H9 (cell line): ENCODE measurements around the gene TNIK. TPM values are rescaled to one million over a fixed set of nuclear protein-coding genes. Genes with fewer than 3 reads are reported as not detected.

Source experiments
- DNase-seq: peaks from one replicate; pipeline ENCODE4 v3.0.0-alpha.2; 2017
- H2AFZ ChIP-seq: one replicate; pipeline ENCODE4 v1.6.1; 2013; ENCODE audit warnings: mild to moderate bottlenecking, low read length, control low read depth, moderate library complexity
- H2AK5ac ChIP-seq: 2 replicates; pipeline ENCODE4 v1.6.1; 2013; ENCODE audit warnings: low read length, control low read depth, mixed read lengths; ENCODE audit not compliant: insufficient read length
- H2BK120ac ChIP-seq: one replicate; pipeline ENCODE4 v1.6.1; 2013; ENCODE audit warnings: low read depth, mild to moderate bottlenecking, low read length, control low read depth, inconsistent platforms; ENCODE audit not compliant: poor library complexity, severe bottlenecking
- H2BK12ac ChIP-seq: 2 replicates; pipeline ENCODE4 v1.6.1; 2013; ENCODE audit warnings: low read length, control low read depth, mixed read lengths, low read depth; ENCODE audit not compliant: insufficient read length
- H2BK15ac ChIP-seq: 2 replicates; pipeline ENCODE4 v1.6.1; 2013; ENCODE audit warnings: low read depth, low read length, control low read depth
- H2BK20ac ChIP-seq: one replicate; pipeline ENCODE4 v1.6.1; 2013; ENCODE audit warnings: low read depth, mild to moderate bottlenecking, low read length, control low read depth, inconsistent platforms; ENCODE audit not compliant: poor library complexity, severe bottlenecking
- H2BK5ac ChIP-seq: 2 replicates; pipeline ENCODE4 v1.6.1; 2013; ENCODE audit warnings: low read length, control low read depth, mixed read lengths; ENCODE audit not compliant: insufficient read length
- H3K14ac ChIP-seq: 2 replicates; pipeline ENCODE4 v1.6.1; 2013; ENCODE audit warnings: low read length, control low read depth; ENCODE audit not compliant: insufficient read depth
- H3K18ac ChIP-seq: 2 replicates; pipeline ENCODE4 v1.6.1; 2013; ENCODE audit warnings: low read depth, mild to moderate bottlenecking, mixed read lengths, low read length, control low read depth; ENCODE audit not compliant: insufficient read length
- H3K23ac ChIP-seq: 2 replicates; pipeline ENCODE4 v1.6.1; 2013; ENCODE audit warnings: low read length, control low read depth, mixed read lengths, low read depth; ENCODE audit not compliant: insufficient read length
- H3K23me2 ChIP-seq: 2 replicates; pipeline ENCODE4 v1.6.1; 2013; ENCODE audit warnings: low read depth, mild to moderate bottlenecking, mixed read lengths, low read length, control low read depth; ENCODE audit not compliant: insufficient read length, poor library complexity, severe bottlenecking
- H3K27ac ChIP-seq: 2 replicates; pipeline ENCODE4 v1.5.1; 2013; ENCODE audit warnings: low read length, control low read depth, mixed read lengths, low read depth; ENCODE audit not compliant: insufficient read length
- H3K27me3 ChIP-seq: 2 replicates; pipeline ENCODE4 v1.6.1; 2013; ENCODE audit warnings: low read length, control low read depth, inconsistent platforms; ENCODE audit not compliant: insufficient read depth
- H3K4ac ChIP-seq: 2 replicates; pipeline ENCODE4 v1.6.1; 2013; ENCODE audit warnings: low read depth, mild to moderate bottlenecking, control low read depth, inconsistent platforms, low read length, moderate library complexity
- H3K4me1 ChIP-seq: 2 replicates; pipeline ENCODE4 v1.6.1; 2013; ENCODE audit warnings: low read length, control low read depth, inconsistent platforms; ENCODE audit not compliant: insufficient read depth
- H3K4me2 ChIP-seq: 2 replicates; pipeline ENCODE4 v1.6.1; 2013; ENCODE audit warnings: low read length, control low read depth, mixed read lengths; ENCODE audit not compliant: insufficient read length, insufficient read depth
- H3K56ac ChIP-seq: 2 replicates; pipeline ENCODE4 v1.6.1; 2013; ENCODE audit warnings: low read depth, mild to moderate bottlenecking, mixed read lengths, low read length, control low read depth; ENCODE audit not compliant: insufficient read length
- H3K79me1 ChIP-seq: 2 replicates; pipeline ENCODE4 v1.6.1; 2013; ENCODE audit warnings: low read depth, mild to moderate bottlenecking, moderate library complexity, low read length, control low read depth, inconsistent platforms; ENCODE audit not compliant: insufficient read depth, poor library complexity, severe bottlenecking
- H3K79me2 ChIP-seq: 2 replicates; pipeline ENCODE4 v1.6.1; 2013; ENCODE audit warnings: low read length, control low read depth, inconsistent platforms; ENCODE audit not compliant: insufficient read depth
- H3K9ac ChIP-seq: 2 replicates; pipeline ENCODE4 v1.6.1; 2013; ENCODE audit warnings: low read length, control low read depth, mixed read lengths; ENCODE audit not compliant: insufficient read length; ENCODE audit errors: extremely low read depth
- H3K9me3 ChIP-seq: one replicate; pipeline ENCODE4 v1.6.1; 2013; ENCODE audit warnings: low read depth, low read length, inconsistent platforms; ENCODE audit not compliant: control insufficient read depth
- H3T11ph ChIP-seq: one replicate; pipeline ENCODE4 v1.6.1; 2013; ENCODE audit warnings: mild to moderate bottlenecking, low read length, control low read depth, inconsistent platforms
- H4K20me1 ChIP-seq: one replicate; pipeline ENCODE4 v1.6.1; 2013; ENCODE audit not compliant: control insufficient read depth, insufficient read length, insufficient read depth
- H4K5ac ChIP-seq: 2 replicates; pipeline ENCODE4 v1.6.1; 2013; ENCODE audit warnings: low read depth, mild to moderate bottlenecking, mixed read lengths, low read length, control low read depth; ENCODE audit not compliant: insufficient read length
- H4K8ac ChIP-seq: replicated peaks from 2 replicates; pipeline ENCODE4 v1.6.1; 2013; ENCODE audit warnings: low read length, control low read depth, mixed read lengths, low read depth; ENCODE audit not compliant: insufficient read length
- H4K91ac ChIP-seq: 2 replicates; pipeline ENCODE4 v1.6.1; 2013; ENCODE audit warnings: low read depth, mild to moderate bottlenecking, moderate library complexity, mixed read lengths, low read length, control low read depth; ENCODE audit not compliant: insufficient read length
- H3K27ac Mint-ChIP-seq, 3 experiments: 2 replicates in 2 of 3; 3 replicates in 1 of 3; pipeline ENCODE4 v1.8.0; 2020 to 2021; ENCODE audit warnings: mixed read lengths in 3 of 3, mild to moderate bottlenecking in 1 of 3, moderate library complexity in 1 of 3
- H3K27me3 Mint-ChIP-seq: 2 replicates; pipeline ENCODE4 v1.8.0; 2021; ENCODE audit warnings: low read depth, mild to moderate bottlenecking, moderate library complexity, mixed read lengths
- H3K36me3 Mint-ChIP-seq, 3 experiments: 2 replicates in 2 of 3; 3 replicates in 1 of 3; pipeline ENCODE4 v1.8.0; 2020 to 2021; ENCODE audit warnings: low read depth in 3 of 3, mixed read lengths in 3 of 3; ENCODE audit not compliant: insufficient read depth in 1 of 3
- H3K4me1 Mint-ChIP-seq, 2 experiments: 2 replicates each; pipeline ENCODE4 v1.8.0; 2020; ENCODE audit warnings: mixed read lengths in 2 of 2
- H3K4me3 Mint-ChIP-seq, 2 experiments: 2 replicates in 1 of 2; 3 replicates in 1 of 2; pipeline ENCODE4 v1.8.0; 2020 to 2021; ENCODE audit warnings: mild to moderate bottlenecking in 2 of 2, mixed read lengths in 2 of 2, moderate library complexity in 1 of 2
- H3K9me3 Mint-ChIP-seq, 2 experiments: 2 replicates in 1 of 2; 3 replicates in 1 of 2; pipeline ENCODE4 v1.8.0; 2020; ENCODE audit warnings: mild to moderate bottlenecking in 2 of 2, mixed read lengths in 2 of 2, moderate library complexity in 1 of 2
- CTCF ChIP-seq: fragments of 200-600 bp; sonication (generic); conservative IDR thresholded peaks from 3 replicates; pipeline ENCODE4 v1.8.0; 2021; ENCODE audit warnings: antibody characterized with exemption, mild to moderate bottlenecking
- WGBS: extraction: QIAGEN DNeasy Blood & Tissue Kit; methylation state at CpG from one replicate; pipeline ENCODE4 v1.1.7; 2013; ENCODE audit warnings: missing lambda C conversion rate, low lambda C conversion rate, mixed read lengths; ENCODE audit not compliant: insufficient read length; ENCODE audit errors: extremely low coverage; 5-methylcytosine and 5-hydroxymethylcytosine counted together
- total RNA-seq: library from RNA; stranded (reverse); gene quantifications from 2 replicates; pipeline ENCODE4 v1.2.1, GENCODE V29; 2021

TNIK gene
- total RNA-seq, 1 experiment from 2014 or later, result 15.9 TPM

GRCh38 chr3:171227828-171228227 is 232.4 kb downstream of the TNIK start:
- Histone ChIP-seq H2AFZ (no peak overlapping the region), H2BK5ac (no peak overlapping the region), H3K56ac (no peak overlapping the region), H3K27me3 (no peaks in the 10 kb centered on the region), H3K14ac (no peak overlapping the region), H2BK12ac (no peak overlapping the region), H3K79me1 (no peaks in the 10 kb centered on the region), H2BK120ac (no peak overlapping the region), H3K23me2 (no peaks in the 10 kb centered on the region), H4K5ac (no peak overlapping the region), H2BK15ac (no peak overlapping the region), H4K8ac (no peak overlapping the region), H3K4me2 (no peak overlapping the region), H2BK20ac (no peak overlapping the region), H3K23ac (no peak overlapping the region), H2AK5ac (no peak overlapping the region), H3K4ac (no peak overlapping the region), H3K9me3 (no peaks in the 10 kb centered on the region), H4K91ac (no peak overlapping the region), H3K4me1 (no peaks in the 10 kb centered on the region), H3K79me2 (0 out of 2 replicates have a peak, but pooled peaks cover 1% of the 10 kb centered on the region), H4K20me1 (no peaks in the 10 kb centered on the region), H3T11ph (no peak overlapping the region), H3K18ac (no peak overlapping the region), H3K9ac (no peak overlapping the region), H3K27ac (no peak overlapping the region)
- H3K27me3 Mint-ChIP-seq, result no peaks in the 10 kb centered on the region
- peaks cover 4 to 13% (median 5%) of the 10 kb centered on the region in 3 experiments; a peak in 5 of 7 replicates for H3K36me3 Mint-ChIP-seq
- no CpG with 5 or more reads among the region's 3 CpGs for WGBS
- no peak overlapping the region for H3K27ac Mint-ChIP-seq
- TF ChIP-seq CTCF, result no peak
- no peak overlapping the region for H3K4me3 Mint-ChIP-seq
- peaks cover 2 to 3% of the 10 kb centered on the region in 2 experiments; a peak in 2 of 5 replicates for H3K9me3 Mint-ChIP-seq
- peaks cover 6 to 9% of the 10 kb centered on the region in 2 experiments; a peak in 3 of 4 replicates for H3K4me1 Mint-ChIP-seq
- no peak for DNase-seq
